ENCODE results near the gene SQSTM1.
"Not testable (repeated sequence)": the region's sequence is repeated elsewhere in the genome, so short reads cannot be mapped to it uniquely, and the experiment has no call there.

- TF ChIP-seq CTCF (IDR thresholded peaks at IDR 0.05; ENCODE audit: insufficient read depth, low read length); REST (IDR thresholded peaks at IDR 0.05; ENCODE audit: insufficient replicate concordance, low read depth); POLR2AphosphoS5 (IDR thresholded peaks at IDR 0.05; ENCODE audit: low read depth); GABPA (IDR thresholded peaks at IDR 0.05; ENCODE audit: low read depth): not testable (repeated sequence)
Measured at GRCh38 chr5:179834871-179835270, 14.2 kb downstream of the SQSTM1 start.
